Ovary (tissue), 3 donors: ENCODE results near the gene SLC12A5.

Experiments used
- CTCF ChIP-seq, 3 donors: fragments of 450-650 bp in 2 of 3; fragments of 200-600 bp in 1 of 3; IDR thresholded peaks; one replicate each; pipeline versions ENCODE4 v1.5.1 to v1.8.0; 2016 to 2022; ENCODE audit warnings: antibody characterized with exemption in 3 of 3, mild to moderate bottlenecking in 1 of 3
- POLR2A ChIP-seq: fragments of 450-650 bp; IDR thresholded peaks from one replicate; pipeline ENCODE4 v1.6.1; 2017; ENCODE audit warnings: antibody characterized with exemption, mild to moderate bottlenecking, moderate library complexity
- donor health status: DM: no; HTN: no; CAD: no.

DNA sequence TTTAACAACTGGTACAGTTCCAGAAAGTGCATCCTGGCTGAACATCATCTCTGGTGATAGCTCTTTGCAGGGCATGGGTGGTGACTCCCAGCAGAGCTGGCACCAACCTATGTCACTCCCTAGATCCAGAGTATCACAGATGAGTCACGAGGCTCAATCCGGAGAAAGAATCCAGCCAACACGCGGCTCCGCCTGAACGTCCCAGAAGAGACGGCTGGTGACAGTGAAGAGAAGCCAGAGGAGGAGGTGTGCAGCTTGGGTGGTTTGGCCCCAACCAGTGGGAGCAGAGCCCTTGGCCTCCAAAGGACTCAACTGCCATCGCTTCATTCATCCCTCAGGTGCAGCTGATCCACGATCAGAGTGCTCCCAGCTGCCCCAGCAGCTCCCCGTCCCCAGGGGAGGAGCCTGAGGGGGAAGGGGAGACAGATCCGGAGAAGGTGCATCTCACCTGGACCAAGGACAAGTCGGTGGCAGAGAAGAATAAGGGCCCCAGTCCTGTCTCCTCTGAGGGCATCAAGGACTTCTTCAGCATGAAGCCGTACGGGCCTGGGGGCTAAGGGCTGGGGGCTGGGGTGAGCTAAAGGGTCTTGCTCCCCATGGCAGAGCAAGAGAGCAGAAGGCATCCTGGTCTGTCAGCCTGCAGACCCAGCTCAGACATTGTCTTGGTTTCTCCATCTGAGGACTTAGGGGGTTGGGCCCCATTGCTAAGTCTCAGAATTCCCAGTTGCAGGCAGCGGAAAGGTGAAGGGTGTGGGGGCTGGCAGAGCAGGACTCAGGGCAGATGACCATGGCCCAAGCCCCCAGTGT, 27.2 kb downstream of the SLC12A5 start:
- TF ChIP-seq CTCF (IDR thresholded peaks at IDR 0.05): no peak
- TF ChIP-seq POLR2A: no peak
